PC-3 (cell line): ENCODE data around the gene CALR.

Experiments
- CTCF ChIP-seq: fragments of 300-600 bp; sonication (generic); conservative IDR thresholded peaks from 2 replicates; pipeline ENCODE4 v1.5.1; 2017; ENCODE audit warnings: antibody characterized with exemption, low read depth, mild to moderate bottlenecking, low read length
- EZH2phosphoT487 ChIP-seq: fragments of 300-600 bp; sonication (generic); IDR thresholded peaks from 2 replicates; pipeline ENCODE4 v1.6.1; 2018; ENCODE audit warnings: mild to moderate bottlenecking, antibody characterized with exemption, low read length, borderline replicate concordance

- TF ChIP-seq CTCF (no peak), EZH2phosphoT487 (no peak)
These were observed 52.4 kb downstream of the CALR start for GRCh38 chr19:12990853-12991252.
